Activated CD8-positive, alpha-beta memory T cell treated with anti-CD3 and anti-CD28 coated beads, Interleukin-2, amount 50 U/mL, for 1 hour (primary cell): ENCODE results near the gene FLNB.
A peak's percentile ranks its signal among the peaks of the same experiment; 100 is the strongest.

ENCODE experiments used
- DNase-seq: peaks from one replicate; pipeline ENCODE4 v3.0.0-alpha.2; 2020; ENCODE audit errors: extremely low read depth

Gene FLNB

GRCh38 chr3:58164199-58164879, 156.1 kb downstream of the FLNB start:
- DNase-seq, result no peak

- no peak for DNase-seq
These were observed 156.9 kb downstream of the FLNB start for GRCh38 chr3:58164906-58165821.

GRCh38 chr3:58167431-58168351, 159.5 kb downstream of the FLNB start:
- no peak for DNase-seq

GRCh38 chr3:58168498-58168897, 160.3 kb downstream of the FLNB start:
- DNase-seq, result no peak

GRCh38 chr3:58169371-58169770, 161.1 kb downstream of the FLNB start:
- no peak for DNase-seq

DNA sequence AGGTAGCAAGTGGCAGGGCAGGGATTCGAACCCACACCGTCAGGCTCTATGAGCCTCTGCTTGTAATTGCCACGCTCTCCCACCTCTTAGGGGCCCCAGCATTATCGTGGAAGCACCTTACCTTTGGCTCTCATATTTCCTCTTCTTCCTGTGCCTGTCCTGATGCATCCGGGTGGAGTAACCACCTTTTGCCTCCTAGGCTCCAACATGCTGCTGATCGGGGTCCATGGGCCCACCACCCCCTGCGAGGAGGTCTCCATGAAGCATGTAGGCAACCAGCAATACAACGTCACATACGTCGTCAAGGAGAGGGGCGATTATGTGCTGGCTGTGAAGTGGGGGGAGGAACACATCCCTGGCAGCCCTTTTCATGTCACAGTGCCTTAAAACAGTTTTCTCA, 162.2 kb downstream of the FLNB start:
- no peak for DNase-seq

DNA sequence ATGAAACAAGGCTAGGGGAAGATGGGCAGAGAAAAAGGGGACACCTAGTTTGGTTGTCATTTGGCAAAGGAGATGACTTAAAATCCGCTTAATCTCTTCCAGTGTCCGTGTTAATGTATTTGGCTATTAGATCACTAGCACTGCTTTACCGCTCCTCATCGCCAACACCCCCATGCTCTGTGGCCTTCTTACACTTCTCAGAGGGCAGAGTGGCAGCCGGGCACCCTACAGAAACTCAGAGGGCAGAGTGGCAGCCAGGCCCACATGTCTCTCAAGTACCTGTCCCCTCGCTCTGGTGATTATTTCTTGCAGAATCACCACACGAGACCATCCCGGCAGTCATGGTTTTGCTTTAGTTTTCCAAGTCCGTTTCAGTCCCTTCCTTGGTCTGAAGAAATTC, 162.9 kb downstream of the FLNB start:
- no peak for DNase-seq

DNA sequence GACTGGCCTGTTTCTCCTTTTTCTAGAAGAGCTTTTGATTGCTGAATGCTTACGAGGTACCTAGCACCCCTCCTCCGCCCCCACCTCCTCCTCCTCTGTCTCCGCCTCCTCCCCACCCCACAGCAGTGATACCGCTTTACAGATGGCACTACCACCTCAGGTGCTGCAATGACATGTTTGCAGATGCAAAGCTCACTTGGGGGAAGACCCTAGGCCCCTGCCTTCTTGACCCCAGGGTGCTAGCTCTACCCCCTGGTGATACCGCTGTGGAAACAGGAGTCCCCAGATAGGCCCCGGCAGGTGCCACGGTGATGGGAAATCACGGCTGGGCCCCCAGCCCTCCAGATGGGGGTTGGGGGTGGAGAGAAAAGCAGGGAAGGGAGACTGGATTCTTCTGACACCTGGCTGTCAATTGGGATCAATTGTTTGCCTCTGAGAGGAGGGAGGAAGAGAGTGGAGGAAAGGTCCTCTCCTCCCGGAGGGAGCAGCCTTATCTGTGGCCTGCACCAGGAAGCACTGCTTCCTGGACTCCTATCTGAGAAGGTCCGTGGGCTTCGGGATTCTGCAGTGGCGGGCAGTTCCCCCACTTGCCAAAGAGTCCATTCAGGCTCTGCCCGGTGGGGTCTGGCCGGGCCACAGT, 164.9 kb downstream of the FLNB start:
- DNase-seq, result no peak

DNA sequence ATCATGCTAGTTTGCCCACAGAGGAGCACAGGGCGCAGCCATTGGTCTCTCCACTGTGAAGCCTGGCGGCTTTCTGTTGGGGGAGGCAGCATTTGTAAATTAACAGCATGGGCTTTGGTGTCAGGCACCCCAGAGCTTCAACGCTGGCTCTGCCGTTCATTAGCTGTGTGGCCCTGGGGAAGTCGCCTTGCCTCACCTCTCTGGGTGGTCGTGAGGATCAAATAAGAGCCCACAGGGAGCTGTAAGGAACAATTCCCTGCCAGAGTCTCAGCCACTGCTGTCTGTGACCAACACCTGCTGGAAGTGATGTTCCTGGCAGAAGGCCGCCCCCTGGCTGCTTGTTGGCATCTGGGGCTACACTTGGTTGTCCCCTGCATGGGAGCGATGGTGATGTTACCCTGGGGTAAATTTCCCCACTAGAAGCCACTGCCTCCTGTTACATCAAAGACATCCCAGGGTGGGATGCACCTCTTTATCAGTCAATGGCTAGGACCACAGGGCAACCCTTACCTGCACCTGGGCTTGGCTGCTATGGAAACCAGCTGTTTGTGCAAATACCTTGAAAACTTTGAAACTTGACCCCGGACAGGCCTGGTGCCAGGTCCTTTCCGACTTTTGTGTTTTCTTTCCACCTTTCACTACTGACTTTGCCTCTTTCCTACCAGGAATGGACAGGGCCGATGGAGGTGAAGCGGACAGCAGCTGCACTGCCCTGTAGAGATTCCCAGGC, 165.6 kb downstream of the FLNB start:
- DNase-seq, result no peak

DNA sequence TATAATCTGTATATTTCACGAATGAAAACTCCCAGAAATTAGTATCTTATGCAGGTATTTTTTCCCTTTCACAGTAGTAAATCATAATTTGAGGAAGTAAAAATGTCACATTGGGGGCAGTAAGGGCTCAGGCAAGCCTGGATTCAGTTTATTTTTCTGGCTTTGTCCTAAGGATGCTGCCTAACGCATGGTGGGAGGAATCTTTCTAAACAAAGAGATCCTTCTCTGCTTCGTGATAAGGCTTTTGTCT, 166.9 kb downstream of the FLNB start:
- DNase-seq, result no peak

DNA sequence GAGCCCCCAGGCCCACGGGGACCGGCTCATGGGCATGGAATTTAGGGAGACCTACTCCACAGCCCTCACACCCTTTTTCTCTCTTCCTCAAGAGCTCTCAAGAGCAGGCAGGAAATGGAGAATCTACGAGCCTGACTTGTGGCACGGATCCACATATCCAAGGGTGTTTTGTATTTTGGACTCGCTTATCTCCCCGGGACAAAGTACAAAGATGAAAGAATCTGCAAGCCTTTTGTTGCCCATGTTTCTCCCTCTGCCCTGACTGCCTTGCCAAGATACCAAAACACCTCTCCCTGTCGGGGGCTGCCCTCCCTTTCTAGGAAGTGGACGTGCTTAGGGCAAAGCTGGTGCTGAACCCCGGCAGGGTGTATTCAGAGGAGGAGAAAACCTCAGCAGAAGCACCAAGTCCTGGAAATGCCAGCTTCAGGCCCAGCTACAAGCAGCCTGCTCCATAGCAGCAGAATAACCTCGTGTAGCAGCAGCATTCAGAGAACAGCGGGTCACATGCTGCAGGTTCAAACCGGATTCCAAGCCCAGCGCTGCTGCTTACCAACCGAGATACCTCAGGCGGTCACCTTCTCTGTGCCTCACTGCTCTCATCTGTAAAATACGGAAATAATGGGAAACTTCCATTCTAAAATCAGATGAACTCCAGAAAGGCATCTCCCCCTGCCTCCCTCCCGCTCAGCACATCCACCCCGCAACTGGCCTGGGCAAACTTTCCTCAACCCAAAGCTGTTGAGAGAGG, 167.4 kb downstream of the FLNB start:
- no peak for DNase-seq

DNA sequence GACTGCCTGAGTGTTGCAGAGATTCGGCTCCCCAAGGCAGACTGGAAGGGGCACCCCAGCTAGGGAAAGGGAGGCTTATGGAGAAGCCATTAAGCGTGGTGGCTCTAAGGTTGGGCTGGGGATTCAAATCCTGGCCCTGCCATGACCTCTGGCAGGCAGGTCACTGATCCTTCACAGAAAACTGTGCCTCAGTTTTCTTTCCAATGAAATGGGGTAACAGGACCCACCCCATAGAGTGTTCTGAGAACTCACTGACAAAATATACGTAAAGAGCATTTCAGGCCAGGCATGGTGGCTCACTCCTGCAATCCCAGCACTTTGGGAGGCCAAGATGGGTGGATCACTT, 167.9 kb downstream of the FLNB start:
- DNase-seq, result no peak

DNA sequence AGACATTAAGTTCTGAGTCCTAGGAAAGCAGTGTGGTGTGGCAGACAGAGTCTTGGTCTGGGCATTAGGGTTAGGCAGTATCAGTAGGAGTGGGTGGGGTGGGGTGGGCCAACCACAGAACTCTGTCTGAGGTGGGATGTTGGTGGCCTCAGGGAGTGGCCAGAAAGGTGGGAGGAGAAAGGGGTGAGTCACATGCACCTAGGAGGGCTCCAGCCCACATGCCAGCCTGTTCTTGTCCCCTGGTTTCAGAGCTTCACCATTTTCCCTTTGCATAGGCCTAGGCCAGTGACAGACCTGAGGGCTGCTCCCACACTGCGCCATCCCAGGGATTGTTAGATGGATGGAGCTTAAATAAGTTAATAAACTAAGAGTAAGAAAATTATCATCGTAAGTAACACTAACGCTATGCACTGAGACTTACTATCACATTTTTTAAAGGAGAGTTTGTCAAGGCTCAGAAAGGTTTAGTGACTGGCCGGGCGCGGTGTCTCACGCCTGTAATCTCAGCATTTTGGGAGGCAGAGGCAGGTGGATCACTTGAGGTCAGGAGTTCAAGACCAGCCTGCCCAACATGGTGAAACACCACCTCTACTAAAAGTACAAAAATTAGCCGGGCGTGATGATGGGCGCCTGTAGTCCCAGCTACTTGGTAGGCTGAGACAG, 168.7 kb downstream of the FLNB start:
- DNase-seq, result no peak

GRCh38 chr3:58177747-58178527, 169.7 kb downstream of the FLNB start:
- peak; percentile 66 for DNase-seq

DNA sequence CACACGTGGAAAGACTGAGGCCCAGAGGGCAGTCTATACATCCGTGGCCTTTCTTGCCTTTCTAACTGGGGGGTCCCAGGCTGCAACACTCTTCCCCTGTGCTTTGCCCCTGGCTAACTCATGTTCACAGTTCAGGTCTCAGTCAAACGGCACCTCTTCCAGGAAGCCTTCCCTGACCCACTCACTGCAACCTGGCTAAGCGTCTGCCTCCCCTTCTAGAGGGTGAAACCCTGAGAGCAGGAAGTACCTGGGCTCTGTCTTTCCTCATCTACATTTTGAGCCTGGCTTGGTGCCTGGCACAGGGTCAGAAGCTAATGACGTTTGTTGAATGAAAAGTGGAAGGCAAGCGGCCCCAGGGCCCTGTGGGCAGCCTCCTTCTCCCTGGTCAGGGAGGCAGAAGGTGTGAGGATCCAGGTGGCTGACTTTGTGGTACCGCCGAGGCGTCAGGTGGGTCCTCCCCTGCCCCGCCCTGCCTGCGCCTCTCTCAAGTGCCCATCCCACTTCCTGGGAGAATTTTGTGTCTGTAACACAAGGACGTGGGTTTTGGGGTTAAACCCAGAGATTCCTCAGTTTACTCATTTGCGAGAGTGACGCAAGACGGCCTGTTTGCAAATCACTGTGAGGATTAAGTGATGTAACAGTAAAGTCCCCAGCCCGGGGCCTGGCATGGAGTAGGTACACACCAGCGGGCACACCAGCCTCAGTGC, 170.5 kb downstream of the FLNB start:
- no peak for DNase-seq

DNA sequence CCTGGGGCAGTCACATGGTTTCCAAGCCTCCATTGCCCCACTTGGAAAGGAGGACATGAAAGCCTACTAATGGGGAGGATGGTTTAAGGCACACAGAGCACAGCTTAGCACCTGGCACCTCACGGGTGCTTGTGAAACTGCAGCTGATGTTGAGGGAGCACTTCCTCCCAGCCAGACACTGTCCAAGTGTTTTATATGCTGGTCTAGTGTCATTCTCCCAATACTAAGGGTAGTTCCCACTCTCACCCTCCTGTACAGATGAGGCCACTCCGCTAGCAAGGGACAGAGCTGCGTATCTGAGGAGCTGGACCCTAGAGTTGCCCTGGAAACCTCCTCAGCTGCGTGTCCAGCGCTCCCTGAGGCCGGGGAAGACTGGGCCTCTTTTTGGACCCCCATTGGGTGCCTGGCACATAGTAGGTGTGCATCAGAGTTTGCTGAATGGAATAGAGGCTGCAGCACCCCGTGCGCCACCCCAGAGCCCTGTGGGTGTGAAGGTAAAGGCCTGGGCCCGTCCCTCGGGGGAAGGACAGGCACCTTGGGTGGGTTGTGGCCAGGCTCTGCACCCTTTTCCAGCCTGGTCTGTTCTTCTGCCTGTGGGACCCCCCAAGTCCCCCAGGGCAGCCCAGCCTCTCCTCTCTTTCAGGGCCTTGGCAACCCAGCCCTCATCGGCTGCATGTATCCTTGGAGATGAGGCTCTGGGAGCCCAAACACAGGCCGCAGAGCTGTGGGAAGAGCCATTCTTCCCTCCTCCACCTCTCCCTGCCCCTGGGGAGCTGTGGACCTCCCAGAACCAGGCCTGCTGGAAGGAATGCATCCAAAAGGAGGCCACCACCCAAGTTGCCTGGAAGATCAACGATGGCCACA, 171.2 kb downstream of the FLNB start:
- no peak for DNase-seq

- DNase-seq, result no peak
These were observed 172.1 kb downstream of the FLNB start for GRCh38 chr3:58180099-58180880.
